ENCODE results near the gene LNPK. TPM values are rescaled to one million over a fixed set of nuclear protein-coding genes. Genes with fewer than 3 reads are reported as not detected.

The LNPK gene
- total RNA-seq, 1 experiment from 2014 or later: 43.8 TPM

GRCh38 chr2:176035013-176035691, 33.1 kb upstream of the LNPK start:
- ChIA-PET POLR2A (ENCODE audit: unreplicated experiment) (no interaction called here), CTCF (no interaction called here)
- Histone ChIP-seq H3K36me3 (ENCODE audit: low read depth) (no peaks in the 10 kb centered on the region), H3K9me3 (ENCODE audit: insufficient read depth, low read depth) (no peaks in the 10 kb centered on the region), H3K4me1 (replicated peaks; ENCODE audit: insufficient read depth) (no peaks in the 10 kb centered on the region), H3K27me3 (ENCODE audit: insufficient read depth, low read depth) (no peaks in the 10 kb centered on the region), H3K27ac (no peak overlapping the region), H3K4me3 (no peak overlapping the region), H3K4me2 (no peak overlapping the region), H3K79me2 (ENCODE audit: low read depth) (no peaks in the 10 kb centered on the region), H4K20me1 (ENCODE audit: insufficient read depth) (no peaks in the 10 kb centered on the region), H3K9me2 (ENCODE audit: insufficient read depth) (no peaks in the 10 kb centered on the region), H2AFZ (no peak overlapping the region), H3F3A (ENCODE audit: insufficient read depth, low read depth) (no peaks in the 10 kb centered on the region)
- TF ChIP-seq EZH2 (IDR thresholded peaks at IDR 0.05; ENCODE audit: low read depth) (no peak), CTCF (conservative IDR thresholded peaks at IDR 0.05) (no peak)
- no TSS peak for BruUV-seq (replicated peaks)
- intact Hi-C loops (cut with micrococcal nuclease; ENCODE audit: unreplicated experiment): no loop called here
- no peak for DNase-seq

- no peaks in the 10 kb centered on the region for H4K20me1 ChIP-seq (ENCODE audit: insufficient read depth)
- intact Hi-C loops (cut with micrococcal nuclease; ENCODE audit: unreplicated experiment): no loop called here
- no peak overlapping the region for H3K4me3 ChIP-seq
- H3K9me2 ChIP-seq (ENCODE audit: insufficient read depth): no peaks in the 10 kb centered on the region
- H3K9me3 ChIP-seq (ENCODE audit: insufficient read depth, low read depth): no peaks in the 10 kb centered on the region
- no peaks in the 10 kb centered on the region for H3K4me1 ChIP-seq (replicated peaks; ENCODE audit: insufficient read depth)
- no peak for DNase-seq
- POLR2A ChIA-PET (ENCODE audit: unreplicated experiment): no interaction called here
- no peak overlapping the region for H2AFZ ChIP-seq
- H3K27ac ChIP-seq: no peak overlapping the region
- TF ChIP-seq EZH2 (IDR thresholded peaks at IDR 0.05; ENCODE audit: low read depth) (no peak), CTCF (conservative IDR thresholded peaks at IDR 0.05) (no peak)
- H3F3A ChIP-seq (ENCODE audit: insufficient read depth, low read depth): no peaks in the 10 kb centered on the region
- no peaks in the 10 kb centered on the region for H3K79me2 ChIP-seq (ENCODE audit: low read depth)
- H3K36me3 ChIP-seq (ENCODE audit: low read depth): no peaks in the 10 kb centered on the region
- BruUV-seq (replicated peaks): no TSS peak
- H3K27me3 ChIP-seq (ENCODE audit: insufficient read depth, low read depth): no peaks in the 10 kb centered on the region
- CTCF ChIA-PET: no interaction called here
- H3K4me2 ChIP-seq: no peak overlapping the region
Measured at GRCh38 chr2:176027806-176028205, 25.7 kb upstream of the LNPK start.

- no peak overlapping the region for H3K27ac ChIP-seq
- no peak overlapping the region for H3K4me2 ChIP-seq
- H3K9me3 ChIP-seq (ENCODE audit: insufficient read depth, low read depth): no peaks in the 10 kb centered on the region
- ChIA-PET CTCF (no interaction called here), POLR2A (ENCODE audit: unreplicated experiment) (no interaction called here)
- H3F3A ChIP-seq (ENCODE audit: insufficient read depth, low read depth): no peaks in the 10 kb centered on the region
- no peaks in the 10 kb centered on the region for H3K36me3 ChIP-seq (ENCODE audit: low read depth)
- no peaks in the 10 kb centered on the region for H3K9me2 ChIP-seq (ENCODE audit: insufficient read depth)
- intact Hi-C loops (cut with micrococcal nuclease; ENCODE audit: unreplicated experiment): no loop called here
- H3K27me3 ChIP-seq (ENCODE audit: insufficient read depth, low read depth): no peaks in the 10 kb centered on the region
- H3K4me1 ChIP-seq (replicated peaks; ENCODE audit: insufficient read depth): no peaks in the 10 kb centered on the region
- no peak overlapping the region for H2AFZ ChIP-seq
- BruUV-seq (replicated peaks): no TSS peak
- TF ChIP-seq CTCF (conservative IDR thresholded peaks at IDR 0.05) (no peak), EZH2 (IDR thresholded peaks at IDR 0.05; ENCODE audit: low read depth) (no peak)
- no peaks in the 10 kb centered on the region for H4K20me1 ChIP-seq (ENCODE audit: insufficient read depth)
- no peak overlapping the region for H3K4me3 ChIP-seq
- no peak for DNase-seq
- H3K79me2 ChIP-seq (ENCODE audit: low read depth): no peaks in the 10 kb centered on the region
Measured at GRCh38 chr2:176025932-176026331, 23.9 kb upstream of the LNPK start.

Data from PC-9 (cell line).